ENCODE results near the gene DCAF12. TPM values are rescaled to one million over a fixed set of nuclear protein-coding genes. Genes with fewer than 3 reads are reported as not detected.

Gene DCAF12
- total RNA-seq, 1 experiment from 2014 or later: 38.3 TPM

GRCh38 chr9:34097865-34098264, 28.6 kb downstream of the DCAF12 start:
- DNase-seq (ENCODE audit: low read depth, low spot score) (no peak), ATAC-seq (peak; percentile 14; the same call in 1 of the 2 replicates)
- TF ChIP-seq POLR2AphosphoS5 (IDR thresholded peaks at IDR 0.05; ENCODE audit: low read depth, low read length) (no peak), TCF7L2 (IDR thresholded peaks at IDR 0.05; ENCODE audit: low read depth, low read length) (no peak), REST (IDR thresholded peaks at IDR 0.05; ENCODE audit: insufficient read depth in 1 of 2, low read depth in 2 of 2, low read length in 1 of 2) (no peak), SIN3A (IDR thresholded peaks at IDR 0.05; ENCODE audit: borderline replicate concordance, insufficient read depth, low read depth, low read length) (no peak), CTCF (IDR thresholded peaks at IDR 0.05) (no peak)
- CTCF ChIA-PET: no interaction called here
- in situ Hi-C loops (cut with HindIII; ENCODE audit: low pct_unique_long_range_greater_than_20kb, low sequenced_read_pairs): no loop called here
- Histone ChIP-seq H3K4me1 (ENCODE audit: control insufficient read depth, insufficient read depth, low read length) (no peaks in the 10 kb centered on the region), H3K27me3 (ENCODE audit: control insufficient read depth, insufficient read depth, low read length) (no peaks in the 10 kb centered on the region), H3K36me3 (ENCODE audit: control insufficient read depth, insufficient read depth, low read length) (peaks cover 11% of the 10 kb centered on the region), H3K9me3 (ENCODE audit: control insufficient read depth, insufficient read depth, low read depth, low read length) (no peaks in the 10 kb centered on the region), H3K4me3 (ENCODE audit: low read depth in 2 of 2, low read length in 2 of 2) (no peak overlapping the region), H3K27ac (ENCODE audit: low read length) (no peak overlapping the region)
- BruUV-seq (replicated peaks): no TSS peak
- POLR2A ChIA-PET: no interaction called here
- intact Hi-C loops (cut with micrococcal nuclease; ENCODE audit: unreplicated experiment): no loop called here

- POLR2A ChIA-PET: no interaction called here
- no peak overlapping the region for H3K4me3 ChIP-seq (ENCODE audit: low read depth in 2 of 2, low read length in 2 of 2)
- H3K4me1 ChIP-seq (ENCODE audit: control insufficient read depth, insufficient read depth, low read length): no peaks in the 10 kb centered on the region
- ATAC-seq (no peak), DNase-seq (ENCODE audit: low read depth, low spot score) (no peak)
- no peaks in the 10 kb centered on the region for H3K9me3 ChIP-seq (ENCODE audit: control insufficient read depth, insufficient read depth, low read depth, low read length)
- in situ Hi-C loops (cut with HindIII; ENCODE audit: low pct_unique_long_range_greater_than_20kb, low sequenced_read_pairs): no loop called here
- H3K27ac ChIP-seq (ENCODE audit: low read length): no peak overlapping the region
- TF ChIP-seq SIN3A (IDR thresholded peaks at IDR 0.05; ENCODE audit: borderline replicate concordance, insufficient read depth, low read depth, low read length) (no peak), TCF7L2 (IDR thresholded peaks at IDR 0.05; ENCODE audit: low read depth, low read length) (no peak), REST (IDR thresholded peaks at IDR 0.05; ENCODE audit: insufficient read depth in 1 of 2, low read depth in 2 of 2, low read length in 1 of 2) (no peak)
- H3K27me3 ChIP-seq (ENCODE audit: control insufficient read depth, insufficient read depth, low read length): no peaks in the 10 kb centered on the region
- CTCF ChIA-PET: no interaction called here
- H3K36me3 ChIP-seq (ENCODE audit: control insufficient read depth, insufficient read depth, low read length): peaks cover 16% of the 10 kb centered on the region
- intact Hi-C loops (cut with micrococcal nuclease; ENCODE audit: unreplicated experiment): no loop called here
- BruUV-seq (replicated peaks): no TSS peak
These were observed 29.7 kb downstream of the DCAF12 start for GRCh38 chr9:34096751-34097150.

All from Panc1 (cell line).